ENCODE measurements around the gene TOM1L2.

TOM1L2 gene

DNA sequence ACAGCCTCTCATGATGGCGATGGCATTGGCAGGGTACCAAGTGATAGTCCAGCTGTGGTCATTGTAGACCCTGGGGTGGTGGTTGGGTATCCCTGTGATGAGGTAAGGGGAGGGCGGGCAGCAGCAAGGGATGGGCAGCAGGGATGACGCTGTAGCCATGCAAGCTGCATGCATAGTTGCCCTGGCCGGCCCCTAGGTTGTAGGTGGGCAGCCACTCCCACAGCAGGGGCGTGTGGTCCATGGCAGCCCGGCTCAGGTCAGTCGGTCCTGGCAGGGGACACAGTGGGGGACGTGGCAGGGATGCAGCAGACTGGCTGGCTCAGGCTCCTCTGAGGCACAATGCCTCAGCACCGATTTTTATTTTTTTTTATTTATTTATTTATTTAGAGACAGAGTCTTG, 9.1 kb upstream of the TOM1L2 start:
- no peak for TF ChIP-seq CTCF (IDR thresholded peaks at IDR 0.05; ENCODE audit: low read depth, low read length)
- no peaks in the 10 kb centered on the region for H3K9me3 ChIP-seq

GRCh38 chr17:17979778-17980177, 7.6 kb upstream of the TOM1L2 start:
- DNase-seq, result no peak

More for the DNA sequence above, 9.1 kb upstream of the TOM1L2 start:
- H3K4me3 ChIP-seq (ENCODE audit: low read depth, low read length), result no peak overlapping the region
- DNase-seq, result no peak
- no peaks in the 10 kb centered on the region for H3K4me1 ChIP-seq
- no peaks in the 10 kb centered on the region for H3K27me3 ChIP-seq
- no peaks in the 10 kb centered on the region for H3K36me3 ChIP-seq

DNA sequence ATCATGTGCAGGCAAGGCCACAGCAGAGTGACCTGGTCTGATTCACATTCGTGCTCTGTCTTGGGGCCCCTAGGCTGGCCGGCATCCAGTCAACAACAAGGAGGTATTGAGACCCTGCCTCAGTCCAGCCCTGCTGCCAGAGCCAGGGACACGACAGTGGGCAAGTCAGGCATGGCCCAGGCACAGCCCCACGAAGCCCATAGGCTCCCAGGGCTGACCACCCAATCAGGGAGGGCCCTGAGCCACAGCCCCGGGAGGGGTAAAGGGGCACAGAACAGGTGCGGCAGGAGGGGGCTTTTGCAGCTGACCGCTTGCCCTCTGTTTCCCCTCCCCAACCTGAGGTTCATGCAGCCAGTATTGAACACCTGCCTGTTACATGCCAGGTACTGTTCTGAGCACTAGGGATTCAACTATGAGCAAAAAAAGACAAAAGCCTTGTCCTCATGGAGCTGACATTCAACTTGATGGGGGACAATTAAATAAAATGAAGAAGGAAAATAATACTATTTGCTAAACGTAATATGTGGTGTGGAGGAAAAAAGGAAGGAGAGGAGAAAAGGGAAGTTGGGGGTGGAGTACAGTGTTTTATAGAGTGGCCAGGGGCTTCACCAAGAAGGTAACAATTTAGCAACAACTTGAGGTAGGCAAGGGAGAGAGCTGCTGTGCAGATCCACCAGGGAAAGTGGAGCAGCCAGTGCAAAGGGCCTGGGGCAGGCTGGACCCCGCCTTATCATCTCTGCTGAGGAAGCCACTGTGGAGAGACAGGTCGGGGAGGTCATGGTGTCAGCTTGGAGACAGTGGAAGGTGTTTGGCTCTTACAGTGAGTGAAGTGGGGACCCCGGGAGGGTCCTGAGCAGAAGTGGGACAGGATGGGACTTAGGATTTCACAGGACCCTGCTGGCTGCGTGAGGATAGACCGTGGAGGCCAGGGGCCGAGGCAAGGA, 6.6 kb upstream of the TOM1L2 start:
- Histone ChIP-seq H3K36me3 (no peaks in the 10 kb centered on the region), H3K4me3 (ENCODE audit: low read depth, low read length) (no peak overlapping the region), H3K27me3 (no peaks in the 10 kb centered on the region), H3K4me1 (no peaks in the 10 kb centered on the region), H3K9me3 (no peaks in the 10 kb centered on the region)
- DNase-seq, result no peak
- TF ChIP-seq CTCF (IDR thresholded peaks at IDR 0.05; ENCODE audit: low read depth, low read length), result no peak

More at GRCh38 chr17:17979778-17980177, 7.6 kb upstream of the TOM1L2 start:
- TF ChIP-seq CTCF (IDR thresholded peaks at IDR 0.05; ENCODE audit: low read depth, low read length), result no peak
- Histone ChIP-seq H3K36me3 (no peaks in the 10 kb centered on the region), H3K4me3 (ENCODE audit: low read depth, low read length) (no peak overlapping the region), H3K4me1 (no peaks in the 10 kb centered on the region), H3K27me3 (no peaks in the 10 kb centered on the region), H3K9me3 (no peaks in the 10 kb centered on the region)

DNA sequence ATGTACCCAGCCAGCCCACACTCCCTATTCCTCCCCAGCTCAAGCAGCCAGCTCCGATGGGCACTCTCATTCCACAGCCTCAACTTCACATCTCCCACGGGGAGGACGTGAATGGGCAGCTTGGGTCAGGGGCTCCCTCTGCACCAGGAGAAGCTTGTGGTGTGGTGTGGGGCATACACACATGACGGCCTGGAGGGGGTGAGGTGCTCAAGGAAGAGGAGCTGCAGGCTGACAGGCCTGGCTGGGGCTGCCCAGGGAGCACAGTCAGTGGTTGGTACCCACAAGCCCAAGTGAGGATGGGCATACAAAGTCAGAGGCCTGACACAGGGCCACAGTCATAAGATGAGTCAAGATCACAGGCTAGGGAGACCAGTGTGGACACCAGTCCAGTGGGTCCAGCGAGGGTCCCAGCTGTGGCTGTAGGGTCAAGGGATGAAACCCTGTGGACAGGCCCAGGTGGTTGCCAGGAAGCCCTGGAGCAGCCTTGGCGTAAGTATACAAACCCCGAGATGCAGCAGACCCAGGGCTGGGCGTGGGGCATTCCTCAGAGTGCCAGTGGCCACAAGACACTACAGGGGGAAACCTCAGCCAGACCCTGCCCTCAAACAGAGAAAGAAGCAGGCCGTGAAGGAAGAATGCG, 4.9 kb upstream of the TOM1L2 start:
- H3K27me3 ChIP-seq, result no peaks in the 10 kb centered on the region
- H3K4me1 ChIP-seq, result no peaks in the 10 kb centered on the region
- TF ChIP-seq CTCF (IDR thresholded peaks at IDR 0.05; ENCODE audit: low read depth, low read length), result no peak
- H3K36me3 ChIP-seq, result no peaks in the 10 kb centered on the region
- no peak overlapping the region for H3K4me3 ChIP-seq (ENCODE audit: low read depth, low read length)
- no peak for DNase-seq
- no peaks in the 10 kb centered on the region for H3K9me3 ChIP-seq

DNA sequence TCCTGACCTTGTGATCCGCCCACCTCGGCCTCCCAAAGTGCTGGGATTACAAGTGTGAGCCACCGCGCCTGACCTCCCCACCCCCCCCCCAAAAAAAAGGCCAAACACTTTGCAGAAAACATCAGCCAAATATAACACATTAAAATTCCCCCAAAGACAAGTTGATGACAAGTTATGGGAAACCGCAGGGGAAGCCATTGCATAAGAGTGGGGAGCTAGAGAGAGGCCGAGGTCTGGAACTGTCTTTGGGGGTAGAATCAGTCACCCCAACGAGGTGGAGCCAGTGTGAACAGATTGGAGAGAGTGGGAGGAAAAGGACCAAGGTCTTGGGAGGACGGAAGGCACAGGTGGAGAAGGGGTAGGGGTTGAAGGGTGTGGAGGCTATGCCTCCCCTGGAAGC, 3.2 kb upstream of the TOM1L2 start:
- Histone ChIP-seq H3K36me3 (no peaks in the 10 kb centered on the region), H3K4me1 (no peaks in the 10 kb centered on the region), H3K27me3 (no peaks in the 10 kb centered on the region), H3K9me3 (no peaks in the 10 kb centered on the region), H3K4me3 (ENCODE audit: low read depth, low read length) (no peak overlapping the region)
- TF ChIP-seq CTCF (IDR thresholded peaks at IDR 0.05; ENCODE audit: low read depth, low read length), result no peak
- DNase-seq, result no peak

GRCh38 chr17:17972952-17973254, 703 bp upstream of the TOM1L2 start:
- peak overlapping the region; percentile 66 for H3K4me3 ChIP-seq (ENCODE audit: low read depth, low read length)
- H3K9me3 ChIP-seq, result no peaks in the 10 kb centered on the region
- no peak for DNase-seq
- no peaks in the 10 kb centered on the region for H3K27me3 ChIP-seq
- no peak for TF ChIP-seq CTCF (IDR thresholded peaks at IDR 0.05; ENCODE audit: low read depth, low read length)
- H3K4me1 ChIP-seq, result no peaks in the 10 kb centered on the region
- H3K36me3 ChIP-seq, result no peaks in the 10 kb centered on the region
